ENCODE data around the gene COMMD10. TPM values are rescaled to one million over a fixed set of nuclear protein-coding genes. Genes with fewer than 3 reads are reported as not detected.

COMMD10 gene
- total RNA-seq, 4 donors from 2014 or later: 14.2 to 113 (median 32.3) TPM

- Histone ChIP-seq H3K4me3 (no peak overlapping the region), H3K9me3 (peaks cover 0 to 19% (median 0%) of the 10 kb centered on the region in 4 donors), H3K36me3 (peaks cover 0 to 6% (median 0%) of the 10 kb centered on the region in 3 donors), H3K4me1 (no peaks in the 10 kb centered on the region), H3K27ac (no peak overlapping the region), H3K27me3 (no peaks in the 10 kb centered on the region)
- TF ChIP-seq, protein P1, sequence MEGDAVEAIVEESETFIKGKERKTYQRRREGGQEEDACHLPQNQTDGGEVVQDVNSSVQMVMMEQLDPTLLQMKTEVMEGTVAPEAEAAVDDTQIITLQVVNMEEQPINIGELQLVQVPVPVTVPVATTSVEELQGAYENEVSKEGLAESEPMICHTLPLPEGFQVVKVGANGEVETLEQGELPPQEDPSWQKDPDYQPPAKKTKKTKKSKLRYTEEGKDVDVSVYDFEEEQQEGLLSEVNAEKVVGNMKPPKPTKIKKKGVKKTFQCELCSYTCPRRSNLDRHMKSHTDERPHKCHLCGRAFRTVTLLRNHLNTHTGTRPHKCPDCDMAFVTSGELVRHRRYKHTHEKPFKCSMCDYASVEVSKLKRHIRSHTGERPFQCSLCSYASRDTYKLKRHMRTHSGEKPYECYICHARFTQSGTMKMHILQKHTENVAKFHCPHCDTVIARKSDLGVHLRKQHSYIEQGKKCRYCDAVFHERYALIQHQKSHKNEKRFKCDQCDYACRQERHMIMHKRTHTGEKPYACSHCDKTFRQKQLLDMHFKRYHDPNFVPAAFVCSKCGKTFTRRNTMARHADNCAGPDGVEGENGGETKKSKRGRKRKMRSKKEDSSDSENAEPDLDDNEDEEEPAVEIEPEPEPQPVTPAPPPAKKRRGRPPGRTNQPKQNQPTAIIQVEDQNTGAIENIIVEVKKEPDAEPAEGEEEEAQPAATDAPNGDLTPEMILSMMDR (IDR thresholded peaks at IDR 0.05): no peak
- TF ChIP-seq POLR2A (IDR thresholded peaks at IDR 0.05): no peak
- DNase-seq: no peak
Measured at GRCh38 chr5:116115163-116115562, 30.3 kb downstream of the COMMD10 start.

- Histone ChIP-seq H3K36me3 (no peaks in the 10 kb centered on the region), H3K4me3 (no peak overlapping the region), H3K4me1 (no peaks in the 10 kb centered on the region), H3K9me3 (no peaks in the 10 kb centered on the region), H3K27me3 (no peaks in the 10 kb centered on the region), H3K27ac (no peak overlapping the region)
- TF ChIP-seq, protein P1 (IDR thresholded peaks at IDR 0.05): no peak
- TF ChIP-seq POLR2A (IDR thresholded peaks at IDR 0.05): no peak
- no peak for DNase-seq
Measured at GRCh38 chr5:116130471-116130870, 45.6 kb downstream of the COMMD10 start.

- Histone ChIP-seq H3K9me3 (no peaks in the 10 kb centered on the region), H3K27me3 (no peaks in the 10 kb centered on the region), H3K4me1 (no peaks in the 10 kb centered on the region), H3K36me3 (no peaks in the 10 kb centered on the region), H3K27ac (no peak overlapping the region), H3K4me3 (no peak overlapping the region)
- no peak for DNase-seq
- TF ChIP-seq, protein P1 (IDR thresholded peaks at IDR 0.05): no peak
- TF ChIP-seq POLR2A (IDR thresholded peaks at IDR 0.05): no peak
Measured at GRCh38 chr5:116130976-116131375, 46.2 kb downstream of the COMMD10 start.

DNA sequence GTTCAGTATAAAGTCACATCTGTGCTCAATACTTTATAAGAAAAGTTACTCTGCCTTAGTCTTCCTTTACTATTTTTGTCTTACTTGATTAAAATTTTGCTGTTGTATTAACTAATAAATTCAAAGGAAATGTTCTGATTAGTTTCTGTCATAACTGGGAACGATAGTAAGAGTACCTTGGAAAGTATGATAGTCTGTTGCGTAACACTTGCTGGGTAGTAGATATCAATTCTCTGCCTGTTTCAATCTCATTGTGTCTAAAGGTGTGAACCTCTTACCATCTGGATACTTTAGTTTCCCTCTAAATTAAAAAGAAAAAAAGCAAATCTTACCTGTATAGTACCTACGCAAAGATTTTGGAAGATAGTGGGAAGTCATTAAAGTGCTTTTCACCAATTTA, 48.5 kb downstream of the COMMD10 start:
- Histone ChIP-seq H3K27ac (no peak overlapping the region), H3K36me3 (no peaks in the 10 kb centered on the region), H3K4me3 (no peak overlapping the region), H3K4me1 (no peaks in the 10 kb centered on the region), H3K9me3 (no peaks in the 10 kb centered on the region), H3K27me3 (no peaks in the 10 kb centered on the region)
- TF ChIP-seq POLR2A (IDR thresholded peaks at IDR 0.05): no peak
- TF ChIP-seq, protein P1 (IDR thresholded peaks at IDR 0.05): no peak
- no peak for DNase-seq

DNA sequence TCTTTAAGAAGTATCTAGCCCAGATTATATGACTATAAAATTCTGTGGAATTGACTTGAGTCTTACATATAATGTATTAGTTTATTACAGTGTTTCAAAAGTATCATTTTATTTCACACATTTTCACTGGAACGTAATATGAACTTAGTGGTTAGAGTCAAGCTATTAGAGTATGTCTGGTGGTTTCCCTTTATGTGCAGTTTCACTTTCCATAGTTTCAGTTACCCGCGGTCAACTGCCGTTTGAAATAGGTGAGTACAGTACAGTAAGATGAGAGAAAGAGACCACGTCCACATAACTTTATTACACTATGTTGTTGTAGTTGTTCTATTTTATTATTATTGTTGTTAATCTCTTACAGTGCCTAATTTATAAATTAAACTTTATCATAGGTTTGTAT, 50.5 kb downstream of the COMMD10 start:
- DNase-seq: peak in 1 of 3 donors; percentile 17
- Histone ChIP-seq H3K27me3 (no peaks in the 10 kb centered on the region), H3K36me3 (no peaks in the 10 kb centered on the region), H3K9me3 (no peaks in the 10 kb centered on the region), H3K27ac (no peak overlapping the region), H3K4me1 (no peaks in the 10 kb centered on the region), H3K4me3 (no peak overlapping the region)
- no peak for TF ChIP-seq POLR2A (IDR thresholded peaks at IDR 0.05)
- TF ChIP-seq, protein P1 (IDR thresholded peaks at IDR 0.05): no peak

Measured in Peyer's patch (tissue), 4 donors.